ENCODE results near the gene ABHD17B. TPM values are rescaled to one million over a fixed set of nuclear protein-coding genes. Genes with fewer than 3 reads are reported as not detected.

The ABHD17B gene
- total RNA-seq, 4 donors from 2014 or later, result 10.5 to 24.8 (median 15.9) TPM

GRCh38 chr9:71941060-71941568 lies 30.1 kb upstream of the ABHD17B start:
- Histone ChIP-seq H3K27me3 (no peaks in the 10 kb centered on the region), H3K27ac (no peak overlapping the region), H3K4me3 (no peak overlapping the region), H3K9me3 (no peaks in the 10 kb centered on the region), H3K4me1 (peaks cover 0 to 28% (median 0%) of the 10 kb centered on the region in 3 donors), H3K36me3 (no peaks in the 10 kb centered on the region)
- TF ChIP-seq, protein P1, sequence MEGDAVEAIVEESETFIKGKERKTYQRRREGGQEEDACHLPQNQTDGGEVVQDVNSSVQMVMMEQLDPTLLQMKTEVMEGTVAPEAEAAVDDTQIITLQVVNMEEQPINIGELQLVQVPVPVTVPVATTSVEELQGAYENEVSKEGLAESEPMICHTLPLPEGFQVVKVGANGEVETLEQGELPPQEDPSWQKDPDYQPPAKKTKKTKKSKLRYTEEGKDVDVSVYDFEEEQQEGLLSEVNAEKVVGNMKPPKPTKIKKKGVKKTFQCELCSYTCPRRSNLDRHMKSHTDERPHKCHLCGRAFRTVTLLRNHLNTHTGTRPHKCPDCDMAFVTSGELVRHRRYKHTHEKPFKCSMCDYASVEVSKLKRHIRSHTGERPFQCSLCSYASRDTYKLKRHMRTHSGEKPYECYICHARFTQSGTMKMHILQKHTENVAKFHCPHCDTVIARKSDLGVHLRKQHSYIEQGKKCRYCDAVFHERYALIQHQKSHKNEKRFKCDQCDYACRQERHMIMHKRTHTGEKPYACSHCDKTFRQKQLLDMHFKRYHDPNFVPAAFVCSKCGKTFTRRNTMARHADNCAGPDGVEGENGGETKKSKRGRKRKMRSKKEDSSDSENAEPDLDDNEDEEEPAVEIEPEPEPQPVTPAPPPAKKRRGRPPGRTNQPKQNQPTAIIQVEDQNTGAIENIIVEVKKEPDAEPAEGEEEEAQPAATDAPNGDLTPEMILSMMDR (IDR thresholded peaks at IDR 0.05), result no peak
- TF ChIP-seq POLR2A (IDR thresholded peaks at IDR 0.05) (no peak), POLR2AphosphoS5 (IDR thresholded peaks at IDR 0.05) (no peak), EP300 (IDR thresholded peaks at IDR 0.05) (no peak)
- no peak for ATAC-seq
- 79 to 83% methylated on average over 2 of the region's 2 CpGs for WGBS, 2 donors (ENCODE audit: low coverage in 1 of 2)

DNA sequence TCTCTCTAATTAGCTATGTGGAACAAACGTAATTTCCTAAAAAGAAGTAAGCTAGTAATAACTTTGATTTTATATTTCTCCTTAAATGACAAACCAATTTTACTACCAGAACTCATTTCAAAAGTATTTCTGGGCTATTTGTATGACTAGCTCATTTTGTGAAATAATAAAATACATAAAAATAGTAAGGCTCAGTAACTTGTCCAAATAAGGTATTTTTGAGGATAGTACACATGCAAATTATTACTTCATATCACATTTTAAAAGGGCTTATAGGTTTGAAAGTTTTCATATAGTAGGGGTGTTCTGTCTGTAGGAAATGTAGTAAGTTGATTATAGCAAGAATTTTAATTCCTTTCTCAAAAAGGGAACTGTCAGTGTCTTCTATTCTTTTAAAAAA lies 26.9 kb upstream of the ABHD17B start:
- no peaks in the 10 kb centered on the region for H3K27me3 ChIP-seq
- no peak overlapping the region for H3K27ac ChIP-seq
- WGBS, 2 donors (ENCODE audit: low coverage in 1 of 2), result 70 to 92% methylated on average over 1 of the region's 1 CpG
- H3K36me3 ChIP-seq, result no peaks in the 10 kb centered on the region
- no peak overlapping the region for H3K4me3 ChIP-seq
- TF ChIP-seq, protein P1 (IDR thresholded peaks at IDR 0.05), result no peak
- no peak for TF ChIP-seq EP300 (IDR thresholded peaks at IDR 0.05)
- no peak for TF ChIP-seq POLR2A (IDR thresholded peaks at IDR 0.05)
- no peak for TF ChIP-seq POLR2AphosphoS5 (IDR thresholded peaks at IDR 0.05)
- H3K9me3 ChIP-seq, result no peaks in the 10 kb centered on the region
- peaks cover 0 to 14% (median 0%) of the 10 kb centered on the region in 3 donors for H3K4me1 ChIP-seq
- no peak for ATAC-seq

- H3K27me3 ChIP-seq, result no peaks in the 10 kb centered on the region
- no peak overlapping the region for H3K4me3 ChIP-seq
- H3K9me3 ChIP-seq, result no peaks in the 10 kb centered on the region
- H3K27ac ChIP-seq, result no peak overlapping the region
- peaks cover 0 to 7% (median 0%) of the 10 kb centered on the region in 3 donors for H3K4me1 ChIP-seq
- WGBS, 2 donors (ENCODE audit: low coverage in 1 of 2), result 83 to 92% methylated on average over 4 of the region's 4 CpGs
- H3K36me3 ChIP-seq, result no peaks in the 10 kb centered on the region
- TF ChIP-seq, protein P1 (IDR thresholded peaks at IDR 0.05), result no peak
- no peak for TF ChIP-seq POLR2AphosphoS5 (IDR thresholded peaks at IDR 0.05)
- no peak for TF ChIP-seq EP300 (IDR thresholded peaks at IDR 0.05)
- no peak for TF ChIP-seq POLR2A (IDR thresholded peaks at IDR 0.05)
- no peak for ATAC-seq
These were observed 26.2 kb upstream of the ABHD17B start for GRCh38 chr9:71937070-71937625.

GRCh38 chr9:71936066-71936465 lies 25.1 kb upstream of the ABHD17B start:
- no peaks in the 10 kb centered on the region for H3K36me3 ChIP-seq
- H3K9me3 ChIP-seq, result no peaks in the 10 kb centered on the region
- H3K27ac ChIP-seq, result no peak overlapping the region
- WGBS, 2 donors (ENCODE audit: low coverage in 1 of 2), result 43 to 44% methylated on average over 1 of the region's 1 CpG
- no peak overlapping the region for H3K4me3 ChIP-seq
- no peak for ATAC-seq
- peaks cover 0 to 7% (median 0%) of the 10 kb centered on the region in 3 donors for H3K4me1 ChIP-seq
- TF ChIP-seq POLR2A (IDR thresholded peaks at IDR 0.05), result no peak
- TF ChIP-seq, protein P1 (IDR thresholded peaks at IDR 0.05), result no peak
- TF ChIP-seq POLR2AphosphoS5 (IDR thresholded peaks at IDR 0.05), result no peak
- no peak for TF ChIP-seq EP300 (IDR thresholded peaks at IDR 0.05)
- no peaks in the 10 kb centered on the region for H3K27me3 ChIP-seq

- H3K9me3 ChIP-seq, result no peaks in the 10 kb centered on the region
- TF ChIP-seq POLR2AphosphoS5 (IDR thresholded peaks at IDR 0.05), result no peak
- TF ChIP-seq, protein P1 (IDR thresholded peaks at IDR 0.05), result no peak
- TF ChIP-seq POLR2A (IDR thresholded peaks at IDR 0.05), result no peak
- no peak for TF ChIP-seq EP300 (IDR thresholded peaks at IDR 0.05)
- no peak for ATAC-seq
- H3K27ac ChIP-seq, result no peak overlapping the region
- no peaks in the 10 kb centered on the region for H3K27me3 ChIP-seq
- 71 to 80% methylated on average over 2 of the region's 2 CpGs for WGBS, 2 donors (ENCODE audit: low coverage in 1 of 2)
- H3K4me3 ChIP-seq, result no peak overlapping the region
- H3K4me1 ChIP-seq, result no peaks in the 10 kb centered on the region
- H3K36me3 ChIP-seq, result no peaks in the 10 kb centered on the region
These were observed 20.2 kb upstream of the ABHD17B start for GRCh38 chr9:71931166-71931565.

All from gastroesophageal sphincter (tissue), 4 donors.